ENCODE measurements around the gene SLC6A8.

SLC6A8 gene

GRCh38 chrX:153640736-153641575, 46.8 kb upstream of the SLC6A8 start:
- Histone ChIP-seq H3K4me3 (ENCODE audit: low read depth, low read length) (no peak overlapping the region), H3K36me3 (ENCODE audit: control insufficient read depth in 2 of 2, insufficient read depth in 1 of 2, low read length in 2 of 2) (no peaks in the 10 kb centered on the region), H3K27ac (ENCODE audit: extremely low read depth, low read depth, low read length) (no peak overlapping the region), H3K4me1 (ENCODE audit: control insufficient read depth, insufficient read depth, low read length) (peaks cover 3% of the 10 kb centered on the region; the same call in 1 of the 2 replicates), H3K9me3 (ENCODE audit: control insufficient read depth, insufficient read depth, low read depth, low read length) (no peaks in the 10 kb centered on the region)
- CTCF ChIA-PET: interaction anchor here (0.7 to 3.2 kb wide), 6 partner anchors 8 to 700 kb away, joined by 3 to 16 read pairs (median 4); no protein-coding TSS in a partner anchor
- no peak for TF ChIP-seq ZNF138 (tag by site-specific recombination; IDR thresholded peaks at IDR 0.05; ENCODE audit: borderline replicate concordance)
- TF ChIP-seq YY2 (tag by site-specific recombination; IDR thresholded peaks at IDR 0.05): no peak
- TF ChIP-seq ZNF707 (tag by site-specific recombination; IDR thresholded peaks at IDR 0.05): no peak
- no peak for TF ChIP-seq ZNF645 (tag by site-specific recombination; IDR thresholded peaks at IDR 0.05)
- no peak for TF ChIP-seq IKZF3 (tag by site-specific recombination; IDR thresholded peaks at IDR 0.05)
- TF ChIP-seq, protein P1, sequence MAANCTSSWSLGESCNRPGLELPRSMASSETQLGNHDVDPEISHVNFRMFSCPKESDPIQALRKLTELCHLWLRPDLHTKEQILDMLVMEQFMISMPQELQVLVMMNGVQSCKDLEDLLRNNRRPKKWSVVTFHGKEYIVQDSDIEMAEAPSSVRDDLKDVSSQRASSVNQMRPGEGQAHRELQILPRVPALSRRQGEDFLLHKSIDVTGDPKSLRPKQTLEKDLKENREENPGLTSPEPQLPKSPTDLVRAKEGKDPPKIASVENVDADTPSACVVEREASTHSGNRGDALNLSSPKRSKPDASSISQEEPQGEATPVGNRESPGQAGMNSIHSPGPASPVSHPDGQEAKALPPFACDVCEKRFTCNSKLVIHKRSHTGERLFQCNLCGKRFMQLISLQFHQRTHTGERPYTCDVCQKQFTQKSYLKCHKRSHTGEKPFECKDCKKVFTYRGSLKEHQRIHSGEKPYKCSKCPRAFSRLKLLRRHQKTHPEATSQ (tag by site-specific recombination; IDR thresholded peaks at IDR 0.05): no peak
- TF ChIP-seq ZBTB49 (tag by site-specific recombination; IDR thresholded peaks at IDR 0.05; ENCODE audit: low read depth): no peak
- no peak for TF ChIP-seq MYNN (tag by site-specific recombination; IDR thresholded peaks at IDR 0.05; ENCODE audit: borderline replicate concordance)
- TF ChIP-seq ZNF23 (tag by site-specific recombination; IDR thresholded peaks at IDR 0.05; ENCODE audit: borderline replicate concordance): no peak
- TF ChIP-seq ZNF146 (tag by site-specific recombination; IDR thresholded peaks at IDR 0.05): no peak
- no peak for TF ChIP-seq ZNF560 (tag by site-specific recombination; IDR thresholded peaks at IDR 0.05; ENCODE audit: borderline replicate concordance)
- no peak for TF ChIP-seq ZNF433 (tag by site-specific recombination; IDR thresholded peaks at IDR 0.05; ENCODE audit: low read depth)
- no peak for TF ChIP-seq ZNF132 (tag by site-specific recombination; IDR thresholded peaks at IDR 0.05; ENCODE audit: borderline replicate concordance)
- TF ChIP-seq ZNF202 (tag by site-specific recombination; IDR thresholded peaks at IDR 0.05; ENCODE audit: borderline replicate concordance): no peak
- no peak for TF ChIP-seq OVOL3 (tag by site-specific recombination; IDR thresholded peaks at IDR 0.05)
- POLR2A ChIA-PET: no interaction called here

DNA sequence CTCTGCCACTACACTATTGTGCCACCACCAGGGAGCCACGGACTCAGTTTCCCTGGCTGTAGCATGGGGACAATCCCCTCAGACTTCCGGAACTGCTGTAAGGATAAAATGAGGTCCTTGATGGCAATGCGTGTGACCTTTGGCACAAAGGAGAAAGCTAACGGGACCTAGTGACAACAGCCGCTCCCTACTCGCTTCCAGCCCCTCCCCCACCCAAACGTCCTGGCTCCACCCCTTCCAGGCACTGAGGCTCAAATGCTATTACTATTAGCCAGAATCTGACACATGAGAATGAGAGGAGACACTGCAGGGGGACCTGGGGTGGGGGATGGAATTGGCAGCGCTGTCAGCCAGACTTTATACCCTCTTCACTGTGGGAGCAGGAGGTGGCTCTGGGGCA, 46.1 kb upstream of the SLC6A8 start:
- CTCF ChIA-PET: interaction anchor here (1.3 to 3.2 kb wide), 3 partner anchors 10 to 73 kb away, joined by 3 to 16 read pairs (median 11); no protein-coding TSS in a partner anchor
- POLR2A ChIA-PET: no interaction called here
- peaks cover 3% of the 10 kb centered on the region; the same call in 1 of the 2 replicates for H3K4me1 ChIP-seq (ENCODE audit: control insufficient read depth, insufficient read depth, low read length)
- H3K4me3 ChIP-seq (ENCODE audit: low read depth, low read length): no peak overlapping the region
- H3K36me3 ChIP-seq (ENCODE audit: control insufficient read depth in 2 of 2, insufficient read depth in 1 of 2, low read length in 2 of 2): no peaks in the 10 kb centered on the region
- no peak for TF ChIP-seq ZNF561 (tag by site-specific recombination; IDR thresholded peaks at IDR 0.05; ENCODE audit: borderline replicate concordance)
- no peak for TF ChIP-seq ZBTB8A (tag by site-specific recombination; IDR thresholded peaks at IDR 0.05)
- TF ChIP-seq, protein P2, sequence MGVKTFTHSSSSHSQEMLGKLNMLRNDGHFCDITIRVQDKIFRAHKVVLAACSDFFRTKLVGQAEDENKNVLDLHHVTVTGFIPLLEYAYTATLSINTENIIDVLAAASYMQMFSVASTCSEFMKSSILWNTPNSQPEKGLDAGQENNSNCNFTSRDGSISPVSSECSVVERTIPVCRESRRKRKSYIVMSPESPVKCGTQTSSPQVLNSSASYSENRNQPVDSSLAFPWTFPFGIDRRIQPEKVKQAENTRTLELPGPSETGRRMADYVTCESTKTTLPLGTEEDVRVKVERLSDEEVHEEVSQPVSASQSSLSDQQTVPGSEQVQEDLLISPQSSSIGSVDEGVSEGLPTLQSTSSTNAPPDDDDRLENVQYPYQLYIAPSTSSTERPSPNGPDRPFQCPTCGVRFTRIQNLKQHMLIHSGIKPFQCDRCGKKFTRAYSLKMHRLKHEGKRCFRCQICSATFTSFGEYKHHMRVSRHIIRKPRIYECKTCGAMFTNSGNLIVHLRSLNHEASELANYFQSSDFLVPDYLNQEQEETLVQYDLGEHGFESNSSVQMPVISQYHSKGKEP (tag by site-specific recombination; IDR thresholded peaks at IDR 0.05): no peak
- no peak for TF ChIP-seq ZNF529 (tag by site-specific recombination; IDR thresholded peaks at IDR 0.05; ENCODE audit: insufficient replicate concordance)
- TF ChIP-seq ZNF555 (tag by site-specific recombination; conservative IDR thresholded peaks at IDR 0.05): no peak
- TF ChIP-seq ZNF16 (tag by site-specific recombination; IDR thresholded peaks at IDR 0.05; ENCODE audit: low read depth): no peak
- no peak for TF ChIP-seq ZNF133 (tag by site-specific recombination; IDR thresholded peaks at IDR 0.05)
- TF ChIP-seq ZNF391 (tag by site-specific recombination; IDR thresholded peaks at IDR 0.05; ENCODE audit: borderline replicate concordance, low read depth): no peak
- TF ChIP-seq MYNN (tag by site-specific recombination; IDR thresholded peaks at IDR 0.05; ENCODE audit: borderline replicate concordance): no peak
- no peak for TF ChIP-seq ZNF549 (tag by site-specific recombination; IDR thresholded peaks at IDR 0.05)
- TF ChIP-seq, protein P3, sequence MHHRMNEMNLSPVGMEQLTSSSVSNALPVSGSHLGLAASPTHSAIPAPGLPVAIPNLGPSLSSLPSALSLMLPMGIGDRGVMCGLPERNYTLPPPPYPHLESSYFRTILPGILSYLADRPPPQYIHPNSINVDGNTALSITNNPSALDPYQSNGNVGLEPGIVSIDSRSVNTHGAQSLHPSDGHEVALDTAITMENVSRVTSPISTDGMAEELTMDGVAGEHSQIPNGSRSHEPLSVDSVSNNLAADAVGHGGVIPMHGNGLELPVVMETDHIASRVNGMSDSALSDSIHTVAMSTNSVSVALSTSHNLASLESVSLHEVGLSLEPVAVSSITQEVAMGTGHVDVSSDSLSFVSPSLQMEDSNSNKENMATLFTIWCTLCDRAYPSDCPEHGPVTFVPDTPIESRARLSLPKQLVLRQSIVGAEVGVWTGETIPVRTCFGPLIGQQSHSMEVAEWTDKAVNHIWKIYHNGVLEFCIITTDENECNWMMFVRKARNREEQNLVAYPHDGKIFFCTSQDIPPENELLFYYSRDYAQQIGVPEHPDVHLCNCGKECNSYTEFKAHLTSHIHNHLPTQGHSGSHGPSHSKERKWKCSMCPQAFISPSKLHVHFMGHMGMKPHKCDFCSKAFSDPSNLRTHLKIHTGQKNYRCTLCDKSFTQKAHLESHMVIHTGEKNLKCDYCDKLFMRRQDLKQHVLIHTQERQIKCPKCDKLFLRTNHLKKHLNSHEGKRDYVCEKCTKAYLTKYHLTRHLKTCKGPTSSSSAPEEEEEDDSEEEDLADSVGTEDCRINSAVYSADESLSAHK (tag by site-specific recombination; IDR thresholded peaks at IDR 0.05): no peak
- no peak overlapping the region for H3K27ac ChIP-seq (ENCODE audit: extremely low read depth, low read depth, low read length)
- H3K9me3 ChIP-seq (ENCODE audit: control insufficient read depth, insufficient read depth, low read depth, low read length): no peaks in the 10 kb centered on the region
